Body of pancreas (tissue), 4 donors: ENCODE results near the gene DENND4A. TPM values are rescaled to one million over a fixed set of nuclear protein-coding genes. Genes with fewer than 3 reads are reported as not detected.
"Not testable (repeated sequence)": the region's sequence is repeated elsewhere in the genome, so short reads cannot be mapped to it uniquely, and the experiment has no call there.

ENCODE experiments used
- ATAC-seq: fragments of 150-250 bp; one replicate; pipeline ENCODE4 v1.9.1; 2016
- DNase-seq, 4 donors: peaks; one replicate each; pipeline ENCODE4 v3.0.0-alpha.2; 2019
- H3K27ac ChIP-seq, 4 donors: fragments of 200-600 bp; sonication (generic); 1 replicate in 3 of 4; 2 replicates in 1 of 4; pipeline versions ENCODE4 v1.5.1 to v1.6.1; 2016 to 2019; ENCODE audit warnings: mild to moderate bottlenecking in 1 of 4, mixed read lengths in 1 of 4, moderate library complexity in 1 of 4
- H3K27me3 ChIP-seq, 2 donors: fragments of 200-600 bp; sonication (generic); one replicate each; pipeline ENCODE4 v1.6.0; 2016; ENCODE audit warnings: mild to moderate bottlenecking in 1 of 2
- H3K36me3 ChIP-seq, 2 donors: fragments of 200-600 bp; sonication (generic); replicated peaks in 1 of 2; 2 replicates each; pipeline ENCODE4 v1.5.1; 2016; ENCODE audit warnings: low read depth in 2 of 2; ENCODE audit not compliant: insufficient read depth in 1 of 2
- H3K4me1 ChIP-seq: fragments of 200-600 bp; sonication (generic); one replicate; pipeline ENCODE4 v1.6.0; 2016
- H3K4me3 ChIP-seq, 2 donors: fragments of 200-600 bp; sonication (generic); 1 replicate in 1 of 2; 2 replicates in 1 of 2; pipeline ENCODE4 v1.5.1; 2016 to 2019
- H3K9me3 ChIP-seq, 3 donors: fragments of 200-600 bp; sonication (generic); 1 replicate in 2 of 3; 2 replicates in 1 of 3; pipeline ENCODE4 v1.5.1; 2016
- CTCF ChIP-seq, 7 experiments: fragments of 450-650 bp in 4 of 7; fragments of 200-600 bp in 3 of 7; sonication (generic) in 3 of 7; IDR thresholded peaks; one replicate each; pipeline ENCODE4 v1.5.1; 2016 to 2019; ENCODE audit warnings: antibody characterized with exemption in 7 of 7
- POLR2A ChIP-seq, 3 donors: fragments of 450-650 bp; IDR thresholded peaks; one replicate each; pipeline ENCODE4 v1.6.1; 2016; ENCODE audit warnings: antibody characterized with exemption in 3 of 3, mild to moderate bottlenecking in 2 of 3
- WGBS, 2 donors: methylation state at CpG; one replicate each; pipeline ENCODE4 v1.1.5; 2017; 5-methylcytosine and 5-hydroxymethylcytosine counted together
- intact Hi-C: fragments of 100-400 bp; cut with DNase I; formaldehyde crosslinking; loops from one replicate; pipeline ENCODE4 v1.15.1; 2023
- total RNA-seq, 2 donors: library from RNA; depleted of rRNA; stranded (reverse); fragments of >200 nt; gene quantifications; one replicate each; pipeline ENCODE4 v1.1.0, GENCODE V29; 2016

DENND4A gene
- total RNA-seq, 2 donors from 2014 or later = 45.7 to 59.3 TPM

- H3K4me3 ChIP-seq = no peak overlapping the region
- intact Hi-C loops = no loop called here
- TF ChIP-seq POLR2A (IDR thresholded peaks at IDR 0.05) = no peak
- no peak for TF ChIP-seq CTCF (IDR thresholded peaks at IDR 0.05)
- ATAC-seq (no peak), DNase-seq (no peak)
- no peak overlapping the region for H3K27ac ChIP-seq
- no peaks in the 10 kb centered on the region for H3K36me3 ChIP-seq
- no peaks in the 10 kb centered on the region for H3K27me3 ChIP-seq
- no peaks in the 10 kb centered on the region for H3K9me3 ChIP-seq
- H3K4me1 ChIP-seq = peaks cover 13% of the 10 kb centered on the region
These were observed 29.0 kb upstream of the DENND4A start for GRCh38 chr15:65821070-65821469.

- no peaks in the 10 kb centered on the region for H3K9me3 ChIP-seq
- H3K4me3 ChIP-seq = no peak overlapping the region
- no peak for DNase-seq
- H3K27me3 ChIP-seq = no peaks in the 10 kb centered on the region
- 87 to 89% methylated on average over 3 of the region's 3 CpGs for WGBS, 2 donors
- intact Hi-C loops = no loop called here
- H3K36me3 ChIP-seq = no peaks in the 10 kb centered on the region
- peaks cover 7% of the 10 kb centered on the region for H3K4me1 ChIP-seq
- no peak for TF ChIP-seq POLR2A (IDR thresholded peaks at IDR 0.05)
- no peak for TF ChIP-seq CTCF (IDR thresholded peaks at IDR 0.05)
- ATAC-seq = no peak
- H3K27ac ChIP-seq = no peak overlapping the region
These were observed 27.5 kb upstream of the DENND4A start for GRCh38 chr15:65819563-65819960.

- Histone ChIP-seq H3K27me3 (no peaks in the 10 kb centered on the region), H3K9me3 (no peaks in the 10 kb centered on the region), H3K36me3 (no peaks in the 10 kb centered on the region), H3K4me3 (no peak overlapping the region), H3K4me1 (peaks cover 2% of the 10 kb centered on the region), H3K27ac (no peak overlapping the region)
- intact Hi-C loops = no loop called here
- TF ChIP-seq POLR2A (IDR thresholded peaks at IDR 0.05) (no peak), CTCF (IDR thresholded peaks at IDR 0.05) (no peak)
- DNase-seq (no peak), ATAC-seq (no peak)
- 68 to 75% methylated on average over 4 of the region's 4 CpGs for WGBS, 2 donors
These were observed 27.0 kb upstream of the DENND4A start for GRCh38 chr15:65818927-65819562.

- WGBS, 2 donors = 93 to 97% methylated on average over 3 of the region's 3 CpGs
- no peak for TF ChIP-seq POLR2A (IDR thresholded peaks at IDR 0.05)
- TF ChIP-seq CTCF (IDR thresholded peaks at IDR 0.05) = no peak
- no peaks in the 10 kb centered on the region for H3K4me1 ChIP-seq
- no peak for ATAC-seq
- H3K9me3 ChIP-seq = no peaks in the 10 kb centered on the region
- H3K4me3 ChIP-seq = no peak overlapping the region
- no peak for DNase-seq
- H3K27ac ChIP-seq = no peak overlapping the region
- H3K27me3 ChIP-seq = no peaks in the 10 kb centered on the region
- intact Hi-C loops = no loop called here
- H3K36me3 ChIP-seq = no peaks in the 10 kb centered on the region
These were observed 24.3 kb upstream of the DENND4A start for GRCh38 chr15:65816441-65816840.

- H3K27me3 ChIP-seq, H3K36me3 ChIP-seq, H3K4me3 ChIP-seq, intact Hi-C loops, DNase-seq, H3K4me1 ChIP-seq, H3K27ac ChIP-seq, H3K9me3 ChIP-seq, ATAC-seq: not testable (repeated sequence)
- 65 to 87% methylated on average over 4 of the region's 4 CpGs for WGBS, 2 donors
These were observed 23.9 kb upstream of the DENND4A start for GRCh38 chr15:65816008-65816407.

GRCh38 chr15:65814271-65814670 lies 22.2 kb upstream of the DENND4A start:
- ATAC-seq, H3K27ac ChIP-seq, H3K4me3 ChIP-seq, H3K27me3 ChIP-seq, DNase-seq, intact Hi-C loops, H3K4me1 ChIP-seq, H3K9me3 ChIP-seq, H3K36me3 ChIP-seq: not testable (repeated sequence)
- WGBS, 2 donors = 65 to 72% methylated on average over 4 of the region's 4 CpGs
